Body of pancreas (tissue), 4 donors: Measurements from ENCODE around the gene NRCAM.

Source experiments
- POLR2A ChIP-seq, 3 donors: fragments of 450-650 bp; IDR thresholded peaks; one replicate each; pipeline ENCODE4 v1.6.1; 2016; ENCODE audit warnings: antibody characterized with exemption in 3 of 3, mild to moderate bottlenecking in 2 of 3
- TF ChIP-seq, protein P1 (sequence below), 7 experiments: fragments of 450-650 bp in 4 of 7; fragments of 200-600 bp in 3 of 7; sonication (generic) in 3 of 7; IDR thresholded peaks; one replicate each; pipeline ENCODE4 v1.5.1; 2016 to 2019; ENCODE audit warnings: antibody characterized with exemption in 7 of 7

DNA sequence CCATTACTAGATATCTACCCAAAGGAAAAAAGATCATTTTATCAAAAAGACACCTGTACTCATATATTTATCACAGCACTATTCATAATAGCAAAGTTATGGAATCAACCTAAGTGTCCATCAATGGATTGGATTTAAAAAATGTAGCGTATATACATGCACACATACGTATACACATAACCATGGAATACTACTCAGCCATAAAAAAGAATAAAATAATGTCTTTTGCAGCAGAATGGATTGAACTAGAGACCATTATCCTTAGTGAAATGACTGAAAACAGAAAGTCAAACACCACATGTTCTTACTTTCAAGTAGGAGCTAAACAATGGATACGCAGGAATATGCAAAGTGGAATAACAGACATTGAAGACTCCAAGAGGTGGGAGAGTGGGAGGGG, 168.4 kb downstream of the NRCAM start:
- TF ChIP-seq, protein P1, sequence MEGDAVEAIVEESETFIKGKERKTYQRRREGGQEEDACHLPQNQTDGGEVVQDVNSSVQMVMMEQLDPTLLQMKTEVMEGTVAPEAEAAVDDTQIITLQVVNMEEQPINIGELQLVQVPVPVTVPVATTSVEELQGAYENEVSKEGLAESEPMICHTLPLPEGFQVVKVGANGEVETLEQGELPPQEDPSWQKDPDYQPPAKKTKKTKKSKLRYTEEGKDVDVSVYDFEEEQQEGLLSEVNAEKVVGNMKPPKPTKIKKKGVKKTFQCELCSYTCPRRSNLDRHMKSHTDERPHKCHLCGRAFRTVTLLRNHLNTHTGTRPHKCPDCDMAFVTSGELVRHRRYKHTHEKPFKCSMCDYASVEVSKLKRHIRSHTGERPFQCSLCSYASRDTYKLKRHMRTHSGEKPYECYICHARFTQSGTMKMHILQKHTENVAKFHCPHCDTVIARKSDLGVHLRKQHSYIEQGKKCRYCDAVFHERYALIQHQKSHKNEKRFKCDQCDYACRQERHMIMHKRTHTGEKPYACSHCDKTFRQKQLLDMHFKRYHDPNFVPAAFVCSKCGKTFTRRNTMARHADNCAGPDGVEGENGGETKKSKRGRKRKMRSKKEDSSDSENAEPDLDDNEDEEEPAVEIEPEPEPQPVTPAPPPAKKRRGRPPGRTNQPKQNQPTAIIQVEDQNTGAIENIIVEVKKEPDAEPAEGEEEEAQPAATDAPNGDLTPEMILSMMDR (IDR thresholded peaks at IDR 0.05): no peak
- TF ChIP-seq POLR2A (IDR thresholded peaks at IDR 0.05): no peak
